ENCODE results near the gene YTHDF1.

The YTHDF1 gene

DNA sequence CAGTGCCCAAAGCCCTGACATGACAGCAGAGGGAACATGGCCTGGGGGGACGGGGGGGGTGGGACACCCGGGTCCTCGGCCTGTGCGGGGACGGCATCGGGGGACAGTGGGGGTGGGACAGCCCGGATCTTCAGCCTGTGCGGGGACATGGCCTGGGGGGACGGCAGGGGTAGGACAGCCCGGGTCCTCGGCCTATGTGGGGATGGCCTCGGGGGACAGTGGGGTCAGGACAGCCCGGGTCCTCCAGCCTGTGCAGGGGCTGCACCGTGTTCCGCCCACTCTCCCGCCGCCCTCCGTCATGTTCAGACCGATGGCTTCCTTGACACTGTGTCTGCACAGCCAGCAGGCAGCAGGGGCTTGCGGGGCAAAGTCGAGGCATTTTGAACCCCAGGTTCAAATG lies 26.8 kb upstream of the YTHDF1 start:
- WGBS (ENCODE audit: insufficient coverage), result 96% methylated on average over 21 of the region's 21 CpGs
- Histone ChIP-seq H3K4me3 (ENCODE audit: control insufficient read depth in 1 of 7, extremely low read depth in 1 of 7, insufficient read depth in 4 of 7, low read depth in 2 of 7, low read length in 6 of 7) (no peak overlapping the region), H3K4me1 (ENCODE audit: control extremely low read depth in 1 of 4, control insufficient read depth in 4 of 4, insufficient read depth in 4 of 4, low read length in 3 of 4) (peaks cover 0 to 3% (median 1%) of the 10 kb centered on the region in 4 experiments), H3K27ac (ENCODE audit: insufficient read depth in 1 of 2, low read depth in 1 of 2, low read length in 2 of 2, poor library complexity in 1 of 2, severe bottlenecking in 2 of 2) (no peak overlapping the region), H3K36me3 (ENCODE audit: control insufficient read depth in 4 of 4, insufficient read depth in 4 of 4, low read length in 3 of 4) (no peaks in the 10 kb centered on the region), H3K27me3 (replicated peaks in 2 of 5; ENCODE audit: control insufficient read depth in 4 of 5, insufficient read depth in 5 of 5, low read length in 4 of 5) (peaks cover 0 to 32% (median 15%) of the 10 kb centered on the region in 5 experiments), H3K9me3 (ENCODE audit: control extremely low read depth in 1 of 5, control insufficient read depth in 4 of 5, insufficient read depth in 2 of 5, low read depth in 1 of 5, low read length in 4 of 5) (no peaks in the 10 kb centered on the region)
- ChIA-PET POLR2A (no interaction called here), CTCF (no interaction called here)
- DNase-seq, result no peak

DNA sequence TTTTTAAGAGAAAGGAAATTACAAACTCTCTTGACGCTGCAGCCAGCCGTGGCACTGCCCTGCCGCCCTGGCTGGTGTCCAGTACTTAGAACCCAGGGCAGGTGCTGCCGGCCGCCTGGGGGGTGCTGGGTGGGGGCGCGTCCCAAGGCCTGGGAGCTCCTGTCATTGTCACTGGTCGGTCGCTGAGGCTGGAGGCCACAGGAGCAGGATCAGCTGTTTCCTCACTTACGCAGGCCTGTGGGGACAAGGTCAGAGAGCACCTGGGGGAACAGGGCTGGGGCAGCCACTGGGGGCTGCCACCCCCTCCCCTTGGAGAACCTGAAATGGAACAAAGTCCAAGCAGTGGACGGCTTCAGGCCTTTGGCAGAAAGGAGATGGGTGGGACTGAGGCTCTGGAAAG lies 25.3 kb upstream of the YTHDF1 start:
- Histone ChIP-seq H3K36me3 (ENCODE audit: control insufficient read depth in 4 of 4, insufficient read depth in 4 of 4, low read length in 3 of 4) (no peaks in the 10 kb centered on the region), H3K27ac (ENCODE audit: insufficient read depth in 1 of 2, low read depth in 1 of 2, low read length in 2 of 2, poor library complexity in 1 of 2, severe bottlenecking in 2 of 2) (no peak overlapping the region), H3K4me1 (ENCODE audit: control extremely low read depth in 1 of 4, control insufficient read depth in 4 of 4, insufficient read depth in 4 of 4, low read length in 3 of 4) (peaks cover 0 to 3% (median 1%) of the 10 kb centered on the region in 4 experiments), H3K27me3 (replicated peaks in 2 of 5; ENCODE audit: control insufficient read depth in 4 of 5, insufficient read depth in 5 of 5, low read length in 4 of 5) (peaks cover 0 to 17% (median 3%) of the 10 kb centered on the region in 5 experiments), H3K4me3 (ENCODE audit: control insufficient read depth in 1 of 7, extremely low read depth in 1 of 7, insufficient read depth in 4 of 7, low read depth in 2 of 7, low read length in 6 of 7) (no peak overlapping the region), H3K9me3 (ENCODE audit: control extremely low read depth in 1 of 5, control insufficient read depth in 4 of 5, insufficient read depth in 2 of 5, low read depth in 1 of 5, low read length in 4 of 5) (no peaks in the 10 kb centered on the region)
- no peak for DNase-seq
- ChIA-PET CTCF (interaction anchor here (1.2 to 2.2 kb wide), 2 partner anchors 18 to 22 kb away, joined by 4 to 11 read pairs; no protein-coding TSS in a partner anchor), POLR2A (no interaction called here)
- 72% methylated on average over 9 of the region's 11 CpGs for WGBS (ENCODE audit: insufficient coverage)

DNA sequence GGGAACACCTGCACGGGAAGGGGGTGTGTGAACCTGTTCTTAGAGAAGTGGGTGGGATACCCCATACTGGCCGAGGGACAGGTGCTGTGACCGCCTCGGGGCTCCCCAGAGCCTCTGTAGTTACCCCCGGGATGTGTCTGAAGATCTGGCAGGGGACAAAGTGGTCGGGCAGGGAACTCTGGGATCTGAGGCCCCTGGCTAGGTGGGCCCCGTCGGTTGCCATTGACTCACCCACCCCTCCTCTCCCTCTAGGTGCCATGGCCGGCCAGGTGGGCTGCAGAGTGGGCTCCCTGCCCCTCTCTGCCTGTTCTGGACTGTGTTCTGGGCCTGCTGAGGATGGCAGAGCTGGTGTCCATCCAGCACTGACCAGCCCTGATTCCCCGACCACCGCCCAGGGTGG lies 24.1 kb upstream of the YTHDF1 start:
- Histone ChIP-seq H3K27ac (ENCODE audit: insufficient read depth in 1 of 2, low read depth in 1 of 2, low read length in 2 of 2, poor library complexity in 1 of 2, severe bottlenecking in 2 of 2) (no peak overlapping the region), H3K4me3 (ENCODE audit: control insufficient read depth in 1 of 7, extremely low read depth in 1 of 7, insufficient read depth in 4 of 7, low read depth in 2 of 7, low read length in 6 of 7) (no peak overlapping the region), H3K4me1 (ENCODE audit: control extremely low read depth in 1 of 4, control insufficient read depth in 4 of 4, insufficient read depth in 4 of 4, low read length in 3 of 4) (peaks cover 0 to 10% (median 4%) of the 10 kb centered on the region in 4 experiments), H3K36me3 (ENCODE audit: control insufficient read depth in 4 of 4, insufficient read depth in 4 of 4, low read length in 3 of 4) (no peaks in the 10 kb centered on the region), H3K27me3 (replicated peaks in 2 of 5; ENCODE audit: control insufficient read depth in 4 of 5, insufficient read depth in 5 of 5, low read length in 4 of 5) (peaks cover 0 to 8% (median under 1%) of the 10 kb centered on the region in 5 experiments), H3K9me3 (ENCODE audit: control extremely low read depth in 1 of 5, control insufficient read depth in 4 of 5, insufficient read depth in 2 of 5, low read depth in 1 of 5, low read length in 4 of 5) (no peaks in the 10 kb centered on the region)
- DNase-seq, result no peak
- WGBS (ENCODE audit: insufficient coverage), result 98% methylated on average over 6 of the region's 11 CpGs
- CTCF ChIA-PET, result interaction anchor here (2.2 kb wide), 1 partner anchor 16 kb away, joined by 11 read pairs; no protein-coding TSS in a partner anchor
- POLR2A ChIA-PET, result no interaction called here

DNA sequence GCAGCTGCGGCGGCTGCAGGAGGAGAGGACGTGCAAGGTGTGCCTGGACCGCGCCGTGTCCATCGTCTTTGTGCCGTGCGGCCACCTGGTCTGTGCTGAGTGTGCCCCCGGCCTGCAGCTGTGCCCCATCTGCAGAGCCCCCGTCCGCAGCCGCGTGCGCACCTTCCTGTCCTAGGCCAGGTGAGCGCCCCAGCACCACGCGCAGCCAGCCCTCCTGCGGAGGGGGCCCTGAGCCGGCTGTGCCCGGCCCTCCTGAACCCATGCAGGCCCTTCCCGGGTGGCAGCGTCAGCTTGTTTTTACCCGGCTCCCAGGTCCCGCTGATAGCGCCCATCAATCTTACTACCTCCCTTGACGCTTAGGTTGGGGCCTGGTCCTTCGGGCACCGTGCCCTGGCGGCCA lies 23.5 kb upstream of the YTHDF1 start:
- Histone ChIP-seq H3K36me3 (ENCODE audit: control insufficient read depth in 4 of 4, insufficient read depth in 4 of 4, low read length in 3 of 4) (no peaks in the 10 kb centered on the region), H3K4me1 (ENCODE audit: control extremely low read depth in 1 of 4, control insufficient read depth in 4 of 4, insufficient read depth in 4 of 4, low read length in 3 of 4) (peaks cover 0 to 10% (median 4%) of the 10 kb centered on the region in 4 experiments), H3K27ac (ENCODE audit: insufficient read depth in 1 of 2, low read depth in 1 of 2, low read length in 2 of 2, poor library complexity in 1 of 2, severe bottlenecking in 2 of 2) (no peak overlapping the region), H3K9me3 (ENCODE audit: control extremely low read depth in 1 of 5, control insufficient read depth in 4 of 5, insufficient read depth in 2 of 5, low read depth in 1 of 5, low read length in 4 of 5) (no peaks in the 10 kb centered on the region), H3K27me3 (replicated peaks in 2 of 5; ENCODE audit: control insufficient read depth in 4 of 5, insufficient read depth in 5 of 5, low read length in 4 of 5) (peaks cover 0 to 11% (median 0%) of the 10 kb centered on the region in 5 experiments), H3K4me3 (ENCODE audit: control insufficient read depth in 1 of 7, extremely low read depth in 1 of 7, insufficient read depth in 4 of 7, low read depth in 2 of 7, low read length in 6 of 7) (no peak overlapping the region)
- ChIA-PET CTCF (interaction anchor here (0.6 kb wide), 1 partner anchor 48 kb away, joined by 3 read pairs; no protein-coding TSS in a partner anchor), POLR2A (no interaction called here)
- no peak for DNase-seq
- 93% methylated on average over 25 of the region's 30 CpGs for WGBS (ENCODE audit: insufficient coverage)

DNA sequence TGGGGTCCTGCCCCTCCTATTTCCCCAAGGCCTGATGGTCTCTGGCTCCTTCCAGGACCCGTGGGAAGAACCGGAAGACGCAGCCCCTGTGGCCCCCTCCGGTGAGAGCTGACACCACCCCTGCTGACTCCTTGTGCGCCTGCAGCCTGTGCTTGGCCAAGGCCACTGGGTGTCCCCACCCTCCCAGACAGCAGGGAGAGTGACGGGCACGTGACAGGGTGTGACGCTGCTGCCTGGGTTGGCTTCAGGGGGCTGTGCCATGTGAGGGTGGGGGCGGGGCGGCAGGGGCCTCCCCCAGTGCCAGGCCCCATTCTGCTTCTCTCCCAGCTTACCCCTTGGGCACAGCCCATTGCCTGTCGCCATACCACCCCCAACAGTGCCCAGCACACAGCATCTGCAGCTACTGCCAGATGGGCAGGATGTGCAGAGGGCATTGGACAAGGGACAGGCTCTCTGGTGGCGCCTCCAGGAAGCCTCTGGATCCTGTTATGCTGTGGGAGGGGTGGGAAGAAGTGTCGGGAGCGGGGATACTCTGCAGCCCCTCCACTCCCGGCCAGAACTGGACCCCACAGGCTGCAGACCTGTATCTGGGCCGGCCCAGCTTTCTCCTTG lies 22.7 kb upstream of the YTHDF1 start:
- Histone ChIP-seq H3K9me3 (ENCODE audit: control extremely low read depth in 1 of 5, control insufficient read depth in 4 of 5, insufficient read depth in 2 of 5, low read depth in 1 of 5, low read length in 4 of 5) (no peaks in the 10 kb centered on the region), H3K27me3 (replicated peaks in 2 of 5; ENCODE audit: control insufficient read depth in 4 of 5, insufficient read depth in 5 of 5, low read length in 4 of 5) (peaks cover 0 to 12% (median 4%) of the 10 kb centered on the region in 5 experiments), H3K27ac (ENCODE audit: insufficient read depth in 1 of 2, low read depth in 1 of 2, low read length in 2 of 2, poor library complexity in 1 of 2, severe bottlenecking in 2 of 2) (no peak overlapping the region), H3K4me3 (ENCODE audit: control insufficient read depth in 1 of 7, extremely low read depth in 1 of 7, insufficient read depth in 4 of 7, low read depth in 2 of 7, low read length in 6 of 7) (no peak overlapping the region), H3K36me3 (ENCODE audit: control insufficient read depth in 4 of 4, insufficient read depth in 4 of 4, low read length in 3 of 4) (no peaks in the 10 kb centered on the region), H3K4me1 (ENCODE audit: control extremely low read depth in 1 of 4, control insufficient read depth in 4 of 4, insufficient read depth in 4 of 4, low read length in 3 of 4) (peaks cover 0 to 10% (median 4%) of the 10 kb centered on the region in 4 experiments)
- ChIA-PET POLR2A (interaction anchor here (0.6 kb wide), 1 partner anchor 8 kb away, joined by 3 read pairs; no protein-coding TSS in a partner anchor), CTCF (interaction anchor here (6.5 kb wide), 1 partner anchor 14 kb away, joined by 54 read pairs; no protein-coding TSS in a partner anchor)
- DNase-seq, result peak; percentile 29 to 71 (median 46)
- WGBS (ENCODE audit: insufficient coverage), result 52% methylated on average over 12 of the region's 16 CpGs

DNA sequence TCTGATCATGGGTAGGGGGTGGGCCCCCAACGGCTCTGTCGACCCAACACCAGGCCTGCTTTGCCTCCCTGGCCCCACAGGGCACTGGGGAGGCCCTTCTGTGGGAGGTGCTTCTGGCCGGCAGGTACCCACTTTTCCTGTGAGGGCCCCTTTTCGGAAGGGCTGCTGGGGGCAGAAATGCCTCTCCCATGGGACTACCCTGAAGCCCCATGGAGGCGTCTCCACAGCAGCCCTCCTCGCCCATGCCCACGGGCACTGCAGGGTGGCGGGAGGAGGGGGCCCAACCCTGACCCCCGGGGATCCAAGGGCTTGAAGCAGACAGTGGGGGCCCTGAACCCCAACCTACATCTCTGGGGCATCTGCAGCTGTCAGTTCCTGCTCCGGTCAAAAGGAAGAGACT lies 22.1 kb upstream of the YTHDF1 start:
- Histone ChIP-seq H3K4me3 (ENCODE audit: control insufficient read depth in 1 of 7, extremely low read depth in 1 of 7, insufficient read depth in 4 of 7, low read depth in 2 of 7, low read length in 6 of 7) (no peak overlapping the region), H3K27me3 (replicated peaks in 2 of 5; ENCODE audit: control insufficient read depth in 4 of 5, insufficient read depth in 5 of 5, low read length in 4 of 5) (peaks cover 0 to 18% (median 3%) of the 10 kb centered on the region in 5 experiments), H3K4me1 (ENCODE audit: control extremely low read depth in 1 of 4, control insufficient read depth in 4 of 4, insufficient read depth in 4 of 4, low read length in 3 of 4) (peaks cover 0 to 10% (median 4%) of the 10 kb centered on the region in 4 experiments), H3K27ac (ENCODE audit: insufficient read depth in 1 of 2, low read depth in 1 of 2, low read length in 2 of 2, poor library complexity in 1 of 2, severe bottlenecking in 2 of 2) (no peak overlapping the region), H3K9me3 (ENCODE audit: control extremely low read depth in 1 of 5, control insufficient read depth in 4 of 5, insufficient read depth in 2 of 5, low read depth in 1 of 5, low read length in 4 of 5) (no peaks in the 10 kb centered on the region), H3K36me3 (ENCODE audit: control insufficient read depth in 4 of 4, insufficient read depth in 4 of 4, low read length in 3 of 4) (no peaks in the 10 kb centered on the region)
- DNase-seq, result no peak
- WGBS (ENCODE audit: insufficient coverage), result 75% methylated on average over 10 of the region's 10 CpGs
- POLR2A ChIA-PET, result no interaction called here
- CTCF ChIA-PET, result interaction anchor here (6.5 kb wide), 1 partner anchor 14 kb away, joined by 54 read pairs; no protein-coding TSS in a partner anchor

DNA sequence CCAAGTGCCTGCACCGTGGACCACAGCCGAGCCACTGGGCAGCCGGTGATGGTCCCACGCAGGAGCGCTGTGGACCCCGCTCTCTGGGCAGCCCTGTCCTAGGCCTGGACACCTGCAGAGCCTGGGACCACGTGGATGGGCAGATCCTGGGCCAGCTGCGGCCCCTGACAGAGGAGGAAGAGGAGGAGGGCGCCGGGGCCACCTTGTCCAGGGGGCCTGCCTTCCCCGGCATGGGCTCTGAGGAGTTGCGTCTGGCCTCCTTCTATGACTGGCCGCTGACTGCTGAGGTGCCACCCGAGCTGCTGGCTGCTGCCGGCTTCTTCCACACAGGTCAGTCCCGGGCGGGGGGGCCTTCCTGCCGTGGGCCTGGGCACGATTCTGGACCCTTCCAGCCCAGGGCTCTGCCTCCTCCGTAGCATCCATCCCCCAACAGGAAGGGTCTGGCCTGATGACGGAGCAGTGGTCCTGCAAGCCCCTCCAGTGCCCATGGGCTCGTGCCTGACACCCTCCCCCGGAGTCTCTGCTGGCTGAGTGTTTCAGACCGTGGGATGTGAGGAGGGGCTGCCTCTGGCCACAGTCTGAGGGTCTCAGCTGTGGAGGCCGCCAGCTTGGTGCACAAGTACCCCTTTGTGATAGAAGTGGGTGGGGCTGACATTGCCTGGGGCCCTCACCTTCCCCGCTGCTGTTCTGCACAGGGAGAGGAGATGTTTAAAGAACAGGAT lies 20.3 kb upstream of the YTHDF1 start:
- H3K4me1 ChIP-seq (ENCODE audit: control extremely low read depth in 1 of 4, control insufficient read depth in 4 of 4, insufficient read depth in 4 of 4, low read length in 3 of 4), result peaks cover 0 to 10% (median 4%) of the 10 kb centered on the region in 4 experiments
- H3K4me3 ChIP-seq (ENCODE audit: control insufficient read depth in 1 of 7, extremely low read depth in 1 of 7, insufficient read depth in 4 of 7, low read depth in 2 of 7, low read length in 6 of 7), result no peak overlapping the region
- ChIA-PET POLR2A (no interaction called here), CTCF (interaction anchor here (0.7 to 6.5 kb wide), 3 partner anchors 12 to 73 kb away, joined by 3 to 54 read pairs (median 4); no protein-coding TSS in a partner anchor)
- peaks cover 0 to 34% (median 7%) of the 10 kb centered on the region in 5 experiments for H3K27me3 ChIP-seq (replicated peaks in 2 of 5; ENCODE audit: control insufficient read depth in 4 of 5, insufficient read depth in 5 of 5, low read length in 4 of 5)
- WGBS (ENCODE audit: insufficient coverage), result 88% methylated on average over 15 of the region's 26 CpGs
- no peak overlapping the region for H3K27ac ChIP-seq (ENCODE audit: insufficient read depth in 1 of 2, low read depth in 1 of 2, low read length in 2 of 2, poor library complexity in 1 of 2, severe bottlenecking in 2 of 2)
- no peaks in the 10 kb centered on the region for H3K36me3 ChIP-seq (ENCODE audit: control insufficient read depth in 4 of 4, insufficient read depth in 4 of 4, low read length in 3 of 4)
- no peak for DNase-seq
- H3K9me3 ChIP-seq (ENCODE audit: control extremely low read depth in 1 of 5, control insufficient read depth in 4 of 5, insufficient read depth in 2 of 5, low read depth in 1 of 5, low read length in 4 of 5), result no peaks in the 10 kb centered on the region

Measured in common myeloid progenitor, CD34-positive (primary cell).